GM18907 (cell line): ENCODE results near the gene MCM10.
"Not testable (repeated sequence)": the region's sequence is repeated elsewhere in the genome, so short reads cannot be mapped to it uniquely, and the experiment has no call there.

Experiments
- ATAC-seq: cut with Tn5 transposase; IDR thresholded peaks from one replicate; pipeline ENCODE4 v1.9.1; 2021; ENCODE audit warnings: mild to moderate bottlenecking, moderate library complexity; ENCODE audit not compliant: unreplicated experiment

The MCM10 gene

DNA sequence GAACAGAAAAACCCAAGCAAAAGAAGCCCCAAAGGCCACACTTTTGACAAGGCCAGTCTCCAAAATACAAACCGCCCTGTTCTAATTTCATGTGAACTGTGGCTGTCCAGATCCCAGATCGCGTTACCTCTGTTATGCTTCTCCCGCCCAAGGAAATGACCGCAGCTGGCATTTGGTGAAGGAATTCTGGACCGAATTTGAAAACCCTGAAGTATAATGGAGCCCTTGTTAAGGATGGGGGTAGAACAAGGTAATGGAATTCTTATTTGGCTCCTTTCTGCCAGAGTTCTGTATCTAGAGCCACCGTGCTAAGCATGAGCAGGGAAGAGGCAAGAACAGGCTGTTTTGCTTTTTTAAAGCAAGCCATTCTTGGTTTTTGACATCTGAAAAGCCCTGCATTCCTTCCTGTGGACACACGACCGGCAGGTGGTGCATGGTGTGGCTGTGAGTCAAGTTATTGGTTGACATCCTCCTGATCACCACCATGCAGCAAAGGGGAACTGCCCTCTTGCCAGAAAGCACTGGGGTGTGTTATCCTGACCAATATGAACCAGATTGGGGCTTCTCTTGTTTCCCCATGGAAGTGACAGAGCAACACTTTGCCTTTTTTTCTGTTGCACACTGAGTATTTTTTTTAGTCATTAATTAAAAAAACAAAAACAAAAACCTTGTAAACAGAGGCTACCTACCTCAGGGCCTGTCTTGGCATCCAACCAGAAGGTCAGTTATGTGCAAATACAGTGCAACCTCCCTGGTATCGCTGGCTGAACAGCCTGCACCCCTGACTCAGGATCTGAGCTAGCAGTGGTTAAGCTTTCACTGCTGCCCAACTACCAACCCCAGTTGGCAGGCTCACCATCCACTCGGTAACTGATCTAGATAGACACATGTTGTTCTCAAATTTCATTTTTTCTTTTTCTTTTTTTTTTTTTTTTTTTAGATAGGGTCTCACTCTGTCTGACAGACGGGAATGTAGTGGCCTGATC is 58.6 kb downstream of the MCM10 start:
- no peak for ATAC-seq

DNA sequence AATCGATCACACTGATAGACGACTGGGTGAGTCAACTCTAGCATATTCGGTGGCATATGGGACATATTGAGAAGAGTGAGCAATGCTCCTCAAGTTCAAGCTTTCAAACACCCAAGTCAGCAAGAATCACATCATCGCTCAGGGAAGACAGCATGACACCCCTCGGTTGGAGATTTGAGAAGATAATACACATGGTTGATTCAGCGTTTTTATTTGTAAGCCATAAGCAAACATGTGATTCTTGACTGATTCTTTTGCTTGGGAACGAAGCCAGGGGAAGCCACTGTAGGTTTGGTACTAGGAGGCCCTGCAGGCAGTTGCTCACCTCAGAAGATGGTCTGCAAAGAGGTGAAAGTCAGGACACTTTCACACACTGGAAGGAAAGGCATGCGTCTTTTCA is 60.2 kb downstream of the MCM10 start:
- ATAC-seq = no peak

DNA sequence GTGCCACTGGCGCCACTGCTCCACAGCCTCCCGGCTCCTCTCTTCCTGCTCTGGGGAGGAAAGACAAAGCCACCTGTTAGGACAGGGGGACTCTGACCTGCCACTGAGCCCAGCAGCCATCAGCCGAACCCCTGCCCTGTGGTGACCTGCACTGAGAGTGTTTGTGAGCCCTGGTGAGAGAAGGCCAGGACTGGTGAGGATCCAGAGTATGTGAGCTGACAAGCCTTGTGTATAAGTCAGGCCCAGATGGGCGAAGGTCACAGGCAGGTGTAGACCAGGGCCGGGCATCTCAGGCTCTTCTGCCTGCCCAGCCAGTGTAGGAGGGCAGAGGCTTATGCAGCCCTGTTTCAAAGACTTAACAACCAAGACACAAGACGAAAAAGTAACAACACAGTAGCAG is 60.8 kb downstream of the MCM10 start:
- no peak for ATAC-seq

DNA sequence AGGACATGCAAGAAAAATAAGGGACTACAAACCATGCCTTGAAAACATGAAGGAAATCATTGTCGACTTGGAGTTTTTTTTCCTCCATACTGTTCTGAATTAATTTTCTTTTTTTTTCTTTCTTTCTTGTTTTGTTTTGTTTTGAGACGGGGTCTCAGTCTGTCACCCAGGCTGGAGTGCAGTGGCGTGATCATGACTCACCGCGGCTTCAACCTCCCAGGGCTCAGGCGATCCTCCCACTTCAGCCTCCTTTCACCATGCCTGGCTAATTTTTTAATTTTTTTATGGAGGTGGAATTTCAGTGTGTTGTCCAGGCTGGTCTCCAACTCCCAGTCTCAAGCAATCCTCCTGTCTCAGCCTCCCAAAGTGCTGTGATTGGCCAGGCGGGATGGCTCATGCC is 61.2 kb downstream of the MCM10 start:
- no peak for ATAC-seq

DNA sequence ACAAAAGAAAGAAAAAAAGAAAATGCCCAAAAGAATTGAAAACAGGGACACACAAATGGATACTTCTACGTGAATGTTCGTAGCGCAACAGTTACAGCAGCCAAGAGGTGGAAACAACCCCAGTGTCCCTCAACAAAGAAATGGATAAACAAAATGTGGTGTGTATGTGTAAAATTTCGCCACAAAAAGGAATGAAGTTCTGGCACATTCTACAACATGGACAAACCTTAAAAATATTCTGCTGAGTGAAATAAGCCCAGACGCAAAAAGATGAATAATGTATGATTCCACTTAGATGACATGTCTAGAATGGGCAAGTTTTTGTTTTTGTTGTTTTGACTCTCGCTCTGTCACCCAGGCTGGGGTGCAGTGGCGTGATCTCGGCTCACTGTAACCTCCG is 61.9 kb downstream of the MCM10 start:
- ATAC-seq = no peak

DNA sequence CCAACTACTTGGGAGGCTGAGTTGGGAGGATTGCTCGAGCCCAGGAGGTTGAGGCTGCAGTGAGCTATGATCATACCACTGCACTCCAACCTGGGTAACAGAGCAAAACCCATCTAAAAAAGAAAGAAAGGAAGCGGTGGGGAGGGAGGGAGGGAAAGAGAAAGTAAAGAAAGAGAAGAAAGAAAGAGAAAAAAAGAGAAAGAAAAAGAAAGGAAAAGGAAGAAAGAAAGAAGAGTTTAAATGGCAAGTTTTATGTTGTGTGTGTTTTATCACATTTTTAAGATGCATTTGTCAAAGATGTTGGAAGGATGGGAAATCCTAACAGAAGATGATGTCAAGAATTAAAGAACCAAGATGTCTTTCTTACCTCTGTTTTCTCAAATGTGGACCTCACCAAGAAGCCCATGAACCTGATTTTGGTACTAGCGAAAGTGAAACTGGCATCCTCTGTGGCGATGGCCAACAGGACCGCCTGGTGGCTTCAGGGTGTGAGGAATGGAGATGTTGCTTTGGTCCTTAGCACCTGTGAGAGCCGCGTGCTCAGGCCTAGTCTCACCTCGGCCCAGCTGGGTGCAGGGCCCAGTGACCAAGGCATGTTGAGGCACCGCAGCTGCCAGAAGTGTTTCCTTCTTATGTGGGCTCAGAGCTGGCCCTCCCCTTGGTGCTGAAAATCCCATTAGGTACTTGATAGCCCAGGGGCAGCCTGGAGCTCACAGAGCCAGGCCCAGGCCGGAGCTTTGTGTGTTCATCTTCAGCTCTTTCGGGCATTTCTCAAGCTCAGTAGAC is 63.0 kb downstream of the MCM10 start:
- no peak for ATAC-seq

DNA sequence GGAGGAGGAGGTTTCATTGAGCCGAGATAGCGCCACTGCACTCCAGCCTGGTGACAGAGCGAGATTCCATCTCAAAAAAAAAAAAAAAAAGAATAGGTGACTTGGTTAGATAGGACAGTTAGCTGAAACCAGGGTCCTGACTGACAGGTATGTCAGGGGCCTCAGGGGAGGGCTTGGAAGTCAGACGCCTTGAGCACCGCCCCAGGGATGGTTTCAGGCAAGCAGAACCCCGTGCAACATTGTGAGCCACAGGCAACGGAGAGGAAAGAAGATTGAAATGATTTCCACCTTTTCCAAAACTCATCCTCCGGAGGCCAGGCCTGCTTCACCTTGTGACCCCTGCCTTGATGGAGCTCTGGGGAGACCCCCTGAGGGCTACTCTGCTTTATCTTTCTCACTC is 64.2 kb downstream of the MCM10 start:
- ATAC-seq = no peak

DNA sequence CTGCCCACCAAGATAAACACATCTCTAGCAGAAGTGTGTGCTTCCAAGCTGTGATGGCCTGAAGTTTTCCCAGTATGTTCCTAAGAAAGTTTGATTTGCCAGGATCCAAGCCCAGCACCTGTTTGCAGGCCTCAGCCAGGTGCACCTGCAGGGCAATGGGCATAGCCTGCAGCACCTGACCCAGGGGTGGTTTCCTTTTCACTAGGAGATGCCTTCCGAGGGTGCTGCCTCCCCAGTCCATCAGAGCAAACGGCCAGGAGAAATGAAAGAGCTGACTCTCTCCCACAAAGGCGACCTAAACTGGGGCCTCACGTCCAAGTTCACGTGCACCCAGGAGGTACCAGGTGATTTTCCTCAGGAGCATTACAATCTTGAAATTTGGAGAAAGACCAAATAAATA is 65.7 kb downstream of the MCM10 start:
- ATAC-seq = no peak

DNA sequence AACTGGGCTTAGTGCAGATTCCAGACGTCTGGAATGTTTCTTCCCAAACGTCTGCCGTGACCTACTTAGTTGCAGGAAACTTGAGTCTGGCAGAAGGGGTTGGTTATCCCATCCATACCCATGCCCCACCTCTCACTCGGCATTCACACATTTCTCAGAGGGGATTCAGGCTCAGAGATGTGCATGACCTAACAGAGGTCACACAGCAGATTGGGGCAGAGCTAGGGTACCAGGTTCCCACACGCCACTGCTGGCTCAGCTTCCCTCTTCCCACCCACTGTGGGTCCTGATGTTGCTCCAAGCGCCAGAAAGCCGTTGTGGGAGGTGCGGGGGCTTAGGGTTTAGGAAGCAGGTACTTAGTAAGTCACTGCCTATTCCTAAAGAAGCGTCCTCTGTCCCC is 69.8 kb downstream of the MCM10 start:
- no peak for ATAC-seq

DNA sequence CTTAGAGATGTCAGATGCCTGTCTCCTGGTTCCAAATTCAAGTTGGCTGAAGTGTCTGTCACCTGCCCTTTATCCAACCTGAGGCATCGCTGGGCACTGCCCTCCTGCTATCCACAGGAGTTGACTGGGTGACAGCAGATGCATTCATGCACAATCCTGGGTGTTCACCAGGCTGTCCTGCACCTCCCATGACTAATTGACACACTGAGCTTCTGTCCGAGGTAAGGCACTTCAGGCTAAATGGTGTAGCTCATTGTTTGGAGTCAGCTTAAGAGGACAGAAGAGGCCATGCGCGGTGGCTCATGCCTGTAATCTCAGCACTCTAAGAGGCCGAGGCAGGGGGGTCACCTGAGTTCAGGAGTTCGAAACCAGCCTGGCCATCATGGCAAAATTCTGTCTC is 70.5 kb downstream of the MCM10 start:
- no peak for ATAC-seq

DNA sequence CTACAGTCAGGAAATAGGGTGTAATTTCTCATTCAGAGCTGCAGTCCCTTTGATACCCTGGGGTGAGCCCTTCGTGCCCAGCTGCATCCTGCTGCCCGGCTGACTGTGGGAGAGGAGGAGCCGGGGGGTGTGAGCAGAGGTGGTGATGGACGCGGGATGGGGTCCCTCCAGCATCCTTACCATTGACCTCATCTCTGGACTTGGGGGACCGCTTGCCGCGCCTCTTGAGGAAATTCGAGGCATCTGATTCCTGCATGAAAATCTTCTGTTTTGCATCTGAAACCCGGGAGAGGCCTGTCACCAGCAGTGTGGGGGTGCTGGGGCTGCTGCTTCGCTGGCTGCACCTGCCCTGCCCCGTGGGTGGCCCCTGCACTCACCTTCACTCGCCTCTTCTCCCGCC is 72.0 kb downstream of the MCM10 start:
- no peak for ATAC-seq

DNA sequence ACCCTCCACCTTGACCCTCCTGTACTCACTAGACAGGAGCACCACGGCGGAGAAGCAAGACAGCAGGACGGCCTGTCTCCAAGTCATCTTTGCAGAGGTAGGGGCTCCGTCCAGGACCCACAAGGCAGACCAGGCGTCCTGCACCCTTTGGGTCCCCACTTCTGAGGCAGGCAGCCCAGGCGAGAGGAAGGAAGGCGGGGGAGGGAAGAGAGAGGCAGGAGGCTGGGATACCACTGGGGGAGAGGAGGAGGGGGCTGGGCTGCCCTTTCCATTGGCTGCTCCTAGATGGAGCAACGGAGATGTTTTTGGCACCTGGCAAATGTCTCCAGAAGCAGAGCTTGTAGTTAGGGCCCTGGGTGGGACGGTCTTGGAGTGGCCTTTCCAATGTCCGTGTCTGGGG is 72.8 kb downstream of the MCM10 start, which contains the start of gene UCMA:
Gene UCMA, minus strand, starts transcription at position 203 of the 400 bp plus-strand sequence. Its CDS starts 116 bp downstream, at position 87.
- no peak for ATAC-seq

DNA sequence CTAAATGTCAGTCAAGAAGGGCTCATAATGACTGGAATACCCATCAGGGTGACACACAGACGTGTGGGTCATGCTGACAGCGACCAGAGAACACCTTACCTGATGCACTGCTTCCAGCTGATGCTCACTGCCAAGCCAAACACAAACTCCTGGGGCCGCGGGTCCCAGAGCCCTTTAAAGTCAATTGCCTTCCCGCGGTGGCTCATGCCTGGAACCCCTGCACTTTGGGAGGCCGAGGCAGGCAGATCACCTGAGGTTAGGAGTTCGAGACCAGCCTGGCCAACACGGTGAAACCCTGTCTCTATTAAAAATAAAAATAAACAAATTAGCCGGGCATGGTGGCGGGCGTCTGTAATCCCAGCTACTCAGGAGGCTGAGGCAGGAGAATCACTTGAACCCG is 73.4 kb downstream of the MCM10 start:
- ATAC-seq = not testable (repeated sequence)

DNA sequence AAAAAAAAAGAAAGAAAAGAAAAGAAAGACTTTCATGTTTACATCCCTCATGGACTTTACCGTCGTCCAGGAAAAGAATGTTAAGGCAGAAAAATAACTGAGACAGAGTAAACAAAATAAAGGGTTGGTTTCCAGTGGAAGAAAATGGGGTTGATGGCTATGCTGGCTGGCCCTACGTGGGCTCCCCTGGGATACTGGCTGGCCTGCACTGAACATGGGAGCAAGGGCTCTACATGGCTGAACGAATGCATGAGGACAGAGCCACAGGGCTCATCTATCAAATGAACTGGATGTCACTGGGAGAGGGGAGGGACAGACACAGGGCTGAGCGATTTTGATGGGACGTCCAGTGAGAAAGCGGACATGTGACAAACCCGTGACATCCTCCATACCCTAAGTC is 75.3 kb downstream of the MCM10 start:
- ATAC-seq = no peak

DNA sequence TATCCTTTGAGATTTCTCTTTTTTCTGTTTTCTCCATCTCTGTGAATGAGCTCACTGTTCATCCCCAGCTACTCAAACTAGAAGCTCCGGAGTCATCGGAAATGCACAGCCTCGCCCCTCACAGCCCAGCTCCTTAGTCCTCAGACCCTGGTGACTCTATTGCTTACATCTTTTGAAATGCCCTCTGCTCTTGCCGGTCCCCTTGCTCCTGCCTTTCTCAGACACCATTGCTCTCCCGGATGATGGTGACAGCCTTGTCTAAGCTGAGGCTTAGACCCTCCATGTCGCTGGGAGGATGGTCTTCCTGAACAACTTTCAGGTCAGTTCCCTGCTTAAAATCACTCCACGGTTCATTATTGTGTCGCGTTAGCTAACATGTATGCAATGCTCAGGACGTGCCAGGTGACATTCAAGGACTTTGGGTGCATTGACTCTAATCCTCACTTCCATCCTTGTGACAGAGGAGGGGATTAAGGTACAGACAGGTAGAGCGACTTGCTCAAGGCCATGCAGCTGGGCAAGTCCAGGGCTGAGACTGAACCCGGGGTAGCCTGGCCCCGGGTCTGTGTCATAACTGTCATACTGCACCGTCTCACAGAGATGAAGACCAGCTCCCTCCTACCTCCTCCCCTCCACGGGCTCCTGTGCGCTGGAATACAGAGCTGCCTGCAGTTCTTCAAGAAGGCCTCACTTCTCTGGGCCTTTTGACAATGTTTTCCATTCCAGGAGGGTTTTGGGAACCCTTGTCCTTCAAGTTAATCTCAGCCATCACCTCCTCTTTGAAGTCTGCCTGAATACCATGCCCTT is 77.1 kb downstream of the MCM10 start:
- no peak for ATAC-seq

DNA sequence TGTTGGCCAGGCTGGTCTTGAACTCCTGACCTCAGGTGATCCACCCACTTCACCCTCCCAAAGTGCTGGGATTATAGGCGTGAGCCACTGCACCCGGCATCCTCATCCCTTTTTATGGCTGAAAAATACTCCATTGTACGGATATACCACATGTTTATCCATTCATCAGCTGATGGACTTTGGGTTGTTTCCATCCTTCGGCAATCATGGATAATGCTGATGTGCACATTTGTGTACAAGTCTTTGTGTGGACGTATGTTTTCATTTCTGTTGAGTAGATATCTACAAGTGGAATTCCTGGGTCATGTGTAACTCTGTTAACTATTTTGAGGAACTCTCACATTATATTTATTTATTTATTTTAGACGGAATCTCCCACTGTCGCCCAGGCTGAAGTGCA is 78.6 kb downstream of the MCM10 start:
- ATAC-seq = no peak

DNA sequence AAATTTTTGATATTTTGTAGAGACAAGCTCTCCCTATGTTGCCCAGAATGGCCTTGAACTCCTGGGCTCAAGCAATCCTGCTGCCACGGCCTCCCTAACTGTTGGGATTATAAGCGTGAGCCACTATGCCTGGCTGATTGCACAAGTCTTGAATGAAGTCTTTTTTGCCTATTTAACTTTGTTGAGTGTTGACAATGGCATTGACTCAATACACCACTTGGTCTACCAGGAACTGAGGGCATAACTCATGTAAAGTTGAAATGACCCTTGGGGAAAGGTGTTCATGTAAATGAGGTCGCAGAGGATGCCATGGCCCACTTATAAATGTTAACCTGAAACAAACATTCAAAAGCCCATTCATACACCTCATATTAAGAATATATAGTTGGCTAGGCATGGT is 80.3 kb downstream of the MCM10 start:
- no peak for ATAC-seq

DNA sequence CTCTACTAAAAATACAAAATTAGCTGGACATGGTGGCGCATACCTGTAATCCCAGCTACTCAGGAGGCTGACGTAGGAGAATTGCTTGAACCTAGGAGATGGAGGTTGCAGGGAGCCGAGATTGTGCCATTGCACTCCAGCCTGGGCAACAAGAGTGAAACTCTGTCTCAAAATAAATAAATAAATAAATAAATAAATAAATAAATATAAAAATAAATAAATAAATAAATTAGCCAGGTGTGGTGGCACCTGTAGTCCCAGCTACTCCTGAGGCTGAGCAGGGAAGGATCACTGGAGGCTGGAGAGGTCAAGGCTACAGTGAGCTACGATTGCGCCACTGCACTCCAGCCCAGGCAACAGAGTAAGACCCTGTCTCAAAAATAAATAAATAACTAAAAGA is 80.9 kb downstream of the MCM10 start:
- not testable (repeated sequence) for ATAC-seq

DNA sequence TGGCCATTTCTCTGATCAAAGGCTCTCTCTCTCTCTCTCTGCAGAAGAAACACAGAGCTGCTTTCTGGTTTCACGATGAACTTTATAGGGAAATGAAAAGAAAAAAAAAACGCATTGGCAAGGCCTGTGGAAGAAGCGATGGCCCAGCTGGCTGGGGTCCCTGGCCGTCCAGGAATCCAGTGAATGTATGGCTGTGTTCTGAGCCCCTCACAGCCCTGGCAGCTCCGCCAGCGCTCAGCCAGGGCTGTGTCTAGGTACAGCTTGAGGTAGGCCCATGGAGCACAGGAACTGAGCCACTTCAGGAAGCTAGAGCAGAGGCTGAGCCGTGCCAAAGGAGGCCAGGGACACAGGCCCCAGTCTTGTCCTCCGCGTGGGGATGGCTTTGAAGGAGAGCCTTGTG is 85.9 kb downstream of the MCM10 start:
- ATAC-seq = no peak

DNA sequence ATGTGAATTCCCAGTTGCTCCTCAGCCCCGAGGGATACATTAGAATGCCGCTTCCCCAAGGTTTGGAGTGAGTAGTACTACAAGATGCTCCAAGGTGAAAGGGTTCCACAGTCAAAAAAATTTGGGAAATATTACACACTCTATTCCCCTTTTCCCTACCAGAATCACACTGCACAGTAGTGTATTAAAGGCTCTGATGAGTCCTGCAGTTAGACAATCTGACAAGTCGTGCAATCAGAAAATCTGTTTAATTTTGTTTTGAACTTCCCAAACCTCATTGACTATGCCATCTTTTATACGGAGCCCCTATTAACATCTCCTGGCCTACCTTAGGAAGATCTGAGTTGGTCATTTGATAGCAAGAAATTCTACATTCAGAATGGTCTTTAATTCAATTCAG is 86.4 kb downstream of the MCM10 start:
- ATAC-seq = no peak

DNA sequence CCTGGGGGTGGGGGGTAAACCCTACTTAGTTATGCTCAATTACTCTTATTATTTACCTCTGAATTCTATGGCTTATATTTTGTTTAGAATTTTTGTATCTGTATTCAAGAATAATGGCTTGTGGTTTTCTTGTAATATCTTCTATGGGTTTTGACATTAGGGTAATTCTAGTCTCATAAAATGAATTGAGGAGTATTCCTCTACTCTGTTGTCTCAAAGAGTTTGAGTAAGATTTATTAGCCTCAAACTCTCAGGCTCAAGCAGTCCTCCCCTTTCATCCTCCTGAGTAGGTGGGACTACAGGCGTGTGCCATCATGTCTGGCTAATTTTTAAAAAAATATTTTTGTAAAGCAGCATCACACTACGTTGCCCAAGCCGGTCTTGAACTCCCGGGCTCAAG is 92.4 kb downstream of the MCM10 start:
- no peak for ATAC-seq
